NCI-H510A (cell line): ENCODE measurements around the gene ZDHHC24.
"Not testable (repeated sequence)": the region's sequence is repeated elsewhere in the genome, so short reads cannot be mapped to it uniquely, and the experiment has no call there.

ENCODE experiments used
- DNase-seq: peaks from one replicate; lab custom pipeline; 2025; lab: John Stamatoyannopoulos, UW

Gene ZDHHC24

DNA sequence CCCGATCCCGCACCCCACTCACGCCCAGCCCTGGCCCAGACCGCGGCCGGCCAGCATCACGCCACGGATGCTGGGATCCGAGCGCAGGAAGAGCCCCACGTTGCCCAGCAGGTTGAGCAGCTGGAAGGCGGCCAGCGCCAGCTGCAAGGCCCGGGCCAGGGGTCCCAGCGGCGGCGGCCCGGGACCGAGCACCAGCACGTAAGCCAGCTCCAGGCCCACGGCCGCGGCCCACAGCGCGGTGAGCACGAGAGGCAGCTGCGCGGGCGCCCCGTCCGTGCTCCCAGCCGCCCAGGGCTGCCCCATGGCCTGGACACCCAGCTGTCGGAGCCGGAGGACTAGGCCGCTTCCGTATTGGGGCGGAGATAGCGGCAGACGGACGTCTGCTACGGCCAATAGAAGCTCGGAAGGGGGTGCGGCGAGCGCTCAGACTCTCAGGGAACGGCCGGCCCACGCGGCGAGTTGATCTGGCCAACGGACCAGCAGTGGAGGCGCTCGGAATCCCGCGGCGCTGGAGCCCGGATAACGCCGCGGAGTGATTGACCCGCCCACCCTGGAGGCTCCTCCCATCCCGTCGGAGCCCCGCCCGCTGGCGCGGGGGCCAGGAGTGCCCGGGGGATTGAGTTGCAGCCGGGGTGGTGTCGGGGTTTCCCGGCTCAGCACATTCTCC is at the start of gene ZDHHC24:
ZDHHC24 (minus strand) TSS at position 348 of the 667 bp plus-strand sequence; CDS start at position 303, 45 bp downstream.
- peak; percentile 93 for DNase-seq

DNA sequence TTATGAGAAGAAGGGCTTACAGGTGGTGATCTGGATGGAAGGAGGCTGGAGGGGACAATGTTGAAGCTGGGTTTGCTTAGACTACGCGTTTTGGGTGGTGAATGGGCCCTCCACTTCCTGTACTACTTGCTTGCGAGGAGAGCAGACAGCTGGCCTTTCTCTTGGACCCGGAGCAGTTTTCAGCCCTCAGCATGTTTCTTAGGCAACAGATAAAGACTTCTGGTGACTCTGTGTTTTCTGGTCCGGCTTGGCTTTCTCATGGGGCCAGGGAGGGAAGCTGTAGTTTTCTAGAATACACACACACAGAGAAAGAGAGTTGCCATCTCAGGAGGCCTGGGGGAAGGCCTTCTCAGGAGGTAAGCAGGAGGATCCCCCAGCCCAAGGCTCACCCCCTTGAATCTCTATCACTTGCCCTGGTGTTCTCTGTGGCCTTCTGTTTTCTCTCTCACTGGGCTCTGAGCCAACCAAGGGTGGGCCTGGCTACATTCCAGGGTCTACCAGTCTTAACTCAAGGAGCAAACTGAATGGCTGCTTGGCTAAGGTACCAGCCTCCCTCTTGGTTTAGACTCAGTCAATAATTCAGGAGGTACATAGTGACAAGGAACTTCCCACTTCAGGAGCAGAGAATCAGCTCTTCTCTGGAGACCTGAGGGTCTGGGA is 49.5 kb upstream of the ZDHHC24 start:
- DNase-seq = no peak

DNA sequence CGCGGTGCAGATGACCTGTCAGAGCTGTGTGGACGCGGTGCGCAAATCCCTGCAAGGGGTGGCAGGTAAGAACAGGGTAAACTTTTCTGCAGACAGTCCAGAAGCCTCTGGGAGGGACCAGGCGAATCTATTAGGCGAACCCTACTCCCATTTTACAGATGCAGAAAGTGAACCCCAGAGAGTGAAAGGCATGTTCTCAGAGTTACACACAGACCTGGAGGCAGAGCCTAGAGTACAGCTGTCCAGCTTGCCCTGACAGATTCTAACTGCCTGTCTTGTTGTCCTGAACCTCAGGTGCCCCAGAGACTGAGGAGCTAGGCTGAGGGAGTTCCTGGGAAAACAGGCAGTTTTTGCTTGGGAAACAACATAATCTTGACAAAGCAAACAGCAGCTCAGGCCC is 47.8 kb upstream of the ZDHHC24 start:
- no peak for DNase-seq

GRCh38 chr11:66593303-66593635 is 47.4 kb upstream of the ZDHHC24 start:
- DNase-seq = no peak

- DNase-seq = peak; percentile 93
Observed at GRCh38 chr11:66592457-66593302, 46.8 kb upstream of the ZDHHC24 start, which contains the start of the genes CCDC87 and CCS. TSS of gene CCDC87 (minus strand) at chr11:66593063. CDS start at chr11:66593015, 48 bp downstream. TSS of gene CCS (plus strand) at chr11:66593185. CDS start at chr11:66593262, 77 bp downstream.

DNA sequence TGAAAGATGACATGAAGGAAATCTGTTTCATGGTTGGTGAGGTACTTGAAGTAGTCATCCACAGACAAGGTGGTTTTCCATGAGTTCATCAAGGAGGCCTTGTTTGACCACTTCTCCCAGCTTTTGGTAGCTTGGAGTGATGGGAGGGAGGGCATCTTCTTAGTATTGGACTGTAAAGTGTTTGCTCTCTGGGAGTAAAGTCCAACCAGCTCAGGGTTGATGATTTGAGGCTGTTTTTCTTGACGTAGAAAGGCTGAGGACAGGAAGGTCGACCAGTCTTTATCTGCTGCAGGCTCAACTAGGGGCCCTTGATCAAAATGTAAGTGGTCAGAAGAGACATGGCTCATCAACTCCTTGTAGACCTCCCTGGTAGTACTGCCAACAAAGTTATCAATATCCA is 45.3 kb upstream of the ZDHHC24 start:
- DNase-seq = no peak

DNA sequence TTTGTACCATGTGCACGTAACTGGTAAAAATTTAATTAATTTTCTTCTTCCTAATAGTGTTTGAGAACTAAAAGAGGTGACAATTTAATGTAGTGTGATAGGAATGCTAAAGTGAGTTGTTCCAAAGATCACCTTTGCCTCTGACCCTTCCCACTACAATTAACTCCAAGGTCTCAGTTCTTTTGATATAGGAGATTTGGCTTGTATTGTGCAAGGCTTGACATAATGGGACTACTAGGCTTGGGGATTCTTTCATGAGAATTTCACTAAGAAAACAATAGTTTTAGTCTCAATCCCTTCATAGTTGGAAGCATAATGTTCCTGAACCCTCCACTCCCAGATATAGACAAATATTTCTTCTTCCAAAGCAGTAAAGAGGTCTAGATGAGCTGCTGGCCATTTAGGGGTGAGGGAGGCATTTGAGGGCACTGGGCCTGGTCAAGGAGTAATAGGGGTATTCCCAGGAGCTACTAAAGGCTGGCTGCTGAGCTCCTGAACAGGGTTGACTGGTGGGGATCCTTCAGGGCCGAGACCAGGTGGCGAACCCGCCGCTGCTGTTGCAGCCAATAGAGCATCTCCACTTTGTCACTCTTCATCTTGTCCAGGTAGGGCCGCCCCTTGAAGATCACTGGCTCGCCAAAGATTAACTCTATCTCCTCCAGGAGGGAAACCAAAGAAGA is 44.3 kb upstream of the ZDHHC24 start:
- no peak for DNase-seq

DNA sequence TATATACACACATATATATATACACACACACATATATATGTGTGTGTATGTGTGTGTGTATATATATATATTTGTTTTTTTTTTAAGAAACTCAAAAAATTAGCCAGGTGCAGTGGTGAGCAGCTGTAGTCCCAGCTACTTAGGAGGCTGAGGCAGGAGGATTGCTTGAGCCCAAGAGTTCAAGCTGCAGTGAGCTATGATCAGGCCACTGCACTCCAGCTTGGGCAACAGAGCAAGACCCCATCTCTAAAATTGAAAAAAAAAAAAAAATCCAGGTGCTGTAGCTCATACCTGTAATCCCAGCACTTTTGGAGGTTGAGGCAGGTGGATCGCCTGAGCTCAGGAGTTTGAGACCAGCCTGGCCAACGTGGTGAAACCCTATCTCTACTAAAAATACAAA is 43.5 kb upstream of the ZDHHC24 start:
- not testable (repeated sequence) for DNase-seq

GRCh38 chr11:66586136-66586535 is 40.3 kb upstream of the ZDHHC24 start:
- DNase-seq = no peak

GRCh38 chr11:66585447-66585846 is 39.6 kb upstream of the ZDHHC24 start:
- DNase-seq = not testable (repeated sequence)

- DNase-seq = not testable (repeated sequence)
Observed at GRCh38 chr11:66582565-66583147, 36.8 kb upstream of the ZDHHC24 start.

- no peak for DNase-seq
Observed at GRCh38 chr11:66581261-66581660, 35.4 kb upstream of the ZDHHC24 start.

GRCh38 chr11:66580803-66581202 is 35.0 kb upstream of the ZDHHC24 start:
- DNase-seq = no peak

DNA sequence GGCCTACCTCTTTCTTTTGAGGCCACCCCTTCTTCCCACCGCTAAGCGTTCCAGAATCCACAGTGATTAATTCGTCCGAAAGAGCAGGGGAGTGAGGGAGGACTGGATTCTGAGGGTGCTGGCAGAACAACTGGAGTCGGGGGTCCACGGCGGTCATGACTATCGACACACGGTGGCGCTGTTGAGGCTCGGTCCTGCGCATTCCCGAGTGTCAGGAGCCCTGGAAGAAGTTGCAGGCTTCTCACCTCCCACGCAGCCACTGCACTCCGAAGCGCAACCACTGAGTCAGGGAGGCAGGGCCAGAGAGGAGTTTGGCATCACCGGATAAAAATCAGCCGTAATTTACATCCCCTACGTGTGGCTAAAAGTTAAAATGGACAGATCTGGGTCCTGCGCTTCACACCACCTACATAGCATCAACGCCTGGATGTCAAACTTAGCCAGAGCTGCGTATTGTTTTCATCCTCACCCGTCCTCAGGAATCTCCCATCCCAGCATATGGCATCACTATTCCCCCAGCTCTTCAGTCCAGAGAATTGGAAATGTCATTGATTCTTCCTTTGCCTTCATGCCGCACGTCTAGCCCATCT is 33.3 kb upstream of the ZDHHC24 start:
- no peak for DNase-seq

DNA sequence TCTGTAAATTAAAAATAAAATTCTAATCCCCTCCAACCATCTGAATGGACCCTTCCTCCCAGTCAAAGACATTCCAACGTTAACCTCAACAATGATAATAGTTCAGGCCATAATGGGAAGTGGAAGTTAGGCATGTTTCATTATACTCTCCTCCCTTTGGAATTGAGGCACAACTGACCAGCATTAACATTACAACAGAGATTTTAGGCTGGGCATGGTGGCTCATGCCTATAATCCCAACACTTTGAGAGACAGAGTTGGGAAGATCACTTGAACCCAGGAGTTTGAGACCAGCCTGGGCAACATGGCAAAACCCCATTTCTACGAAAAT is 25.0 kb upstream of the ZDHHC24 start:
- no peak for DNase-seq

DNA sequence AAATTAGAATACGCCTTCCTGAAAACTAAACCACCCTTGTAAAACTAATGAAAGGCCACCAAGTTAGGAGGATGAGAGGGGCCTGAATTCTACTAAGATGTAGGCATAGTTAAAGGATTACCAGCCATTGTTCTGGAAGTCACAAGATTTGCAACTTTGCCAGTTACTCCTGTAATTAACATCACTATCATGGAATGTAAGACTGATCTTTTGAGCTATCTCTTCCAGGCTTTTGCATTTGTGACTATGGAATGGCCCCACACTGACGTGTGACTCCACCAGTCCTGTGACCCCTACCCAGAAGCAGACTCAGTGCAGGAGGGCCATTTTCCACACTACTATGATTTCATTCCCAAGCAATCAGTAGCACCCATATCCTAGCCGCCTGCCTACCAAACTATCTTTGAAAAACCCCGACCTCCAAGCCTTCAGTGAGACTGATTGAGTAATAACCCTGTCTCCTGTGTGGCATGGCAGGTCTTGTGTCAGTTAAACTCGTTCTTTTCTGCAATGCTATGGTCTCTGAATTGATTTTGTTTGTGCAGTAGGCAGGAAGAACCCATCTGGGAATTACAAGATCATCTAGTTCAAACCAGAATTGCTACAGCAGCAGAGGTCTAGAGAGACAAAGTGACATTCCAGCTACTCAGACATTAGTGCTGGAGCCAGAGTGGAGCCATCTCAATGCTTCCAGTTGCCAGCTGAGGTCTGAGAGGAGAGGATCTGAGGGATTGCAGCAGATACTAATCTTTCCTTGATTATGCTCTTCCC is 24.4 kb upstream of the ZDHHC24 start:
- DNase-seq = no peak

- no peak for DNase-seq
Observed at GRCh38 chr11:66569076-66569475, 23.2 kb upstream of the ZDHHC24 start.

DNA sequence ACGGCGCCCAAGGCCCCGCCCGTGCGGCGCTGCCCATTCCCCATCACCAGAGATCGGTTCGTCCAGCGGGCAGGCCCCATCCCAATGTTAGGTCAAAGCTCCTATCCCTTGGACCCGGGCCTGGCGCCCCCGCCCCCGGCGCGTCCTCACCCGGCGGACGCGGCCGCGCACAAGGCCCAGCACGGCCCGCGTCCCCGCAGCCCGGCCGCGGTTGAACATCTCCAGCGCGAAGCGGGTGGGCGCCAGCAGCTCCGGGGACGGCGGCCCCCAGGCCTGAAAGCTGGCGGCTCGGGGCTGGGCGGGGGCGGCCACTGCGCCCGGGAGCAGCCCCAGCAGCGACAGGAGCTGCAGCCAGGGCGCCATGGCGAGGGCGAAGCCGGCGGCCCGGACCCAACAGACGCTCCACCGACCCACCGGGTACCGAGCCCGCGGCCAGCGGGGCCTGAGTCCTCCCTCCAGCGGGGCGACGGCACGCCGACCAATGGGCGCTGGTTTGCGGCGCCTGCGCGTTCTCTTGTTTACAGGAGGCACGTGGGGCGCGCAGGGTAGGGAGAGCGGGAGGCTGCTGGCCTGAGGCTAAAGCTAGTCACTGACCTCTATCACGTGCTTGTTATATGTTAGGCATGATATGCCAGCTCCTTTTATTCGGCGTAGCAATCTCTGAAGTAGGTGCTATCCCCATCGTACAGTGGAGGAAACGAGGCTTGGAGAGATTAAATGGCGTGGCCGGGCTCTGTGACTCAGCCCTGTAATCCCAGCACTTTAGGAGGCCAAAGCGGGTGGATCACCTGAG is 22.5 kb upstream of the ZDHHC24 start, which contains the start of gene CTSF:
CTSF (minus strand) TSS at position 483 of the 793 bp plus-strand sequence; CDS start at position 363, 120 bp downstream.
- DNase-seq = peak; percentile 72

DNA sequence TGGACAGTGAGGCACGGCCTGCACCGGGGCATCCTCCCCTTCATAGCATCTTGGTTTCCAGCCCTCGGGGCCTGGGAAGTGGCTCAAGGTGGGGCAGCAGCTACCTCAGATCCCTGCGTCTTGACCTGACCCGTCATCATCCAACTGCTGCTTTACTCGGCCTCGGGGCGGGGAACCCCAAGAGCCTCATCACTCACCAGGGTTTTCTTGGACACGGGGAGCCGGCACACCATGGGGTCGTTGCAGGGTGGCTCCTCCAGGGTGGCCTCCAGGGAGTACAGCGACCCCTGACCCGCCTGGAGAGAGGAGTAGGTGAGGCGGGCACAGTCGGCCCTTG is 21.9 kb upstream of the ZDHHC24 start:
- no peak for DNase-seq

DNA sequence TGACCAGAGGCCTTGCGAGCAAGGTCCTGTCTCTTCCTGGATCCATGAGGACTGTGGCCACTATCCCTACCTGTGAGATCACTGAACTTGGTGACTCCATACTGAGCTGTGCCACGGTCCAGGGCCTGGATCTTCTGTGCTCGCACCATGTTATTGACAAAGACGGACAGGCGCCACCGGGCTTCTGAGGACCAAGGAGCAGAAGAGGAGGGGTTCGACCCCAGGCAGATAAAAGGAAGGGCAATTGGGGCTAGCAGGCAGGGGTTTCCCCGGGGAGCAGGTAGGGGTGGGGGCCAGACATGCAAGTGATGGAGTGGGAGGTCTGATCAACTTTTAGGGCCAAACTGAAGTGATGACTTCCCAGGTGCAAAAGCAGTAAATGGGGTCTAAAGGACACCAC is 20.4 kb upstream of the ZDHHC24 start:
- no peak for DNase-seq
